Measurements from ENCODE around the gene INAFM2. TPM values are rescaled to one million over a fixed set of nuclear protein-coding genes. Genes with fewer than 3 reads are reported as not detected.

The INAFM2 gene
- polyA plus RNA-seq, 1 experiment = 7.3 TPM

GRCh38 chr15:40367686-40368611 lies 44.5 kb downstream of the INAFM2 start:
- Histone ChIP-seq H3K27me3 (ENCODE audit: control insufficient read depth, insufficient read depth, low read length) (no peaks in the 10 kb centered on the region), H3K36me3 (ENCODE audit: control insufficient read depth, insufficient read depth, low read length) (no peaks in the 10 kb centered on the region), H3K4me3 (ENCODE audit: low read depth, low read length) (peak overlapping the region; percentile 25)
- CTCF ChIA-PET = interaction anchor here (0.7 to 6.3 kb wide), 26 partner anchors 9 to 137 kb away, joined by 3 to 57 read pairs (median 3); partner anchors contain the start of genes BAHD1, CCDC9B, DISP2 and KNSTRN
- TF ChIP-seq CTCF (IDR thresholded peaks at IDR 0.05; ENCODE audit: insufficient read depth, low read depth, low read length) = peak; percentile 59
- no peak for DNase-seq (ENCODE audit: low read depth)
- POLR2A ChIA-PET = interaction anchor here (0.6 to 0.8 kb wide), 2 partner anchors 14 to 101 kb away, joined by 3 to 4 read pairs; partner anchors contain the start of gene KNSTRN

GRCh38 chr15:40368719-40369473 lies 45.4 kb downstream of the INAFM2 start:
- DNase-seq (ENCODE audit: low read depth) = no peak
- POLR2A ChIA-PET = interaction anchor here (0.6 to 0.8 kb wide), 2 partner anchors 13 to 100 kb away, joined by 3 to 4 read pairs; partner anchors contain the start of gene KNSTRN
- no peak for TF ChIP-seq CTCF (IDR thresholded peaks at IDR 0.05; ENCODE audit: insufficient read depth, low read depth, low read length)
- H3K27me3 ChIP-seq (ENCODE audit: control insufficient read depth, insufficient read depth, low read length) = no peaks in the 10 kb centered on the region
- H3K4me3 ChIP-seq (ENCODE audit: low read depth, low read length) = no peak overlapping the region
- CTCF ChIA-PET = interaction anchor here (0.7 to 6.3 kb wide), 24 partner anchors 8 to 136 kb away, joined by 3 to 57 read pairs (median 3); partner anchors contain the start of genes BAHD1, CCDC9B, DISP2 and KNSTRN
- H3K36me3 ChIP-seq (ENCODE audit: control insufficient read depth, insufficient read depth, low read length) = no peaks in the 10 kb centered on the region

GRCh38 chr15:40369474-40369869 lies 46.0 kb downstream of the INAFM2 start:
- DNase-seq (ENCODE audit: low read depth) = no peak
- no peaks in the 10 kb centered on the region for H3K27me3 ChIP-seq (ENCODE audit: control insufficient read depth, insufficient read depth, low read length)
- H3K36me3 ChIP-seq (ENCODE audit: control insufficient read depth, insufficient read depth, low read length) = no peaks in the 10 kb centered on the region
- ChIA-PET POLR2A (no interaction called here), CTCF (interaction anchor here (0.9 to 6.3 kb wide), 10 partner anchors 11 to 90 kb away, joined by 3 to 57 read pairs (median 4); partner anchors contain the start of genes CCDC9B, DISP2 and KNSTRN)
- no peak overlapping the region for H3K4me3 ChIP-seq (ENCODE audit: low read depth, low read length)
- no peak for TF ChIP-seq CTCF (IDR thresholded peaks at IDR 0.05; ENCODE audit: insufficient read depth, low read depth, low read length)

GRCh38 chr15:40369971-40370370 lies 46.5 kb downstream of the INAFM2 start:
- POLR2A ChIA-PET = no interaction called here
- Histone ChIP-seq H3K27me3 (ENCODE audit: control insufficient read depth, insufficient read depth, low read length) (no peaks in the 10 kb centered on the region), H3K36me3 (ENCODE audit: control insufficient read depth, insufficient read depth, low read length) (no peaks in the 10 kb centered on the region), H3K4me3 (ENCODE audit: low read depth, low read length) (no peak overlapping the region)
- CTCF ChIA-PET = interaction anchor here (0.9 to 6.3 kb wide), 5 partner anchors 11 to 91 kb away, joined by 3 to 57 read pairs (median 33); partner anchors contain the start of genes CCDC9B and KNSTRN
- TF ChIP-seq CTCF (IDR thresholded peaks at IDR 0.05; ENCODE audit: insufficient read depth, low read depth, low read length) = no peak
- no peak for DNase-seq (ENCODE audit: low read depth)
